Smooth muscle cell (in vitro differentiated cells): Measurements from ENCODE around the gene LDLRAD4. TPM values are rescaled to one million over a fixed set of nuclear protein-coding genes. Genes with fewer than 3 reads are reported as not detected.
A peak's percentile ranks its signal among the peaks of the same experiment; 100 is the strongest.

Experiments used
- DNase-seq: peaks from one replicate; lab custom pipeline; 2025; ENCODE audit not compliant: unreplicated experiment; lab: John Stamatoyannopoulos, UW
- H2AFZ ChIP-seq: fragments of 200-600 bp; sonication (generic); 2 replicates; pipeline ENCODE4 v1.6.0; 2016; ENCODE audit warnings: antibody characterized with exemption, low read depth, mild to moderate bottlenecking
- H3F3A ChIP-seq: fragments of 200-600 bp; sonication (generic); 2 replicates; pipeline ENCODE4 v1.6.0; 2017; ENCODE audit warnings: antibody characterized with exemption, low read depth
- H3K27ac ChIP-seq: fragments of 200-600 bp; sonication (generic); 2 replicates; pipeline ENCODE4 v1.5.1; 2016; ENCODE audit warnings: low read depth, mild to moderate bottlenecking
- H3K27me3 ChIP-seq: fragments of 200-600 bp; sonication (generic); 2 replicates; pipeline ENCODE4 v1.6.1; 2016; ENCODE audit warnings: low read depth, mild to moderate bottlenecking
- H3K36me3 ChIP-seq: fragments of 200-600 bp; sonication (generic); 2 replicates; pipeline ENCODE4 v1.5.1; 2016; ENCODE audit warnings: low read depth
- H3K4me1 ChIP-seq: fragments of 200-600 bp; sonication (generic); 2 replicates; pipeline ENCODE4 v1.5.1; 2016; ENCODE audit warnings: low read depth
- H3K4me2 ChIP-seq: fragments of 200-600 bp; sonication (generic); 2 replicates; pipeline ENCODE4 v1.6.0; 2016; ENCODE audit warnings: mild to moderate bottlenecking
- H3K4me3 ChIP-seq: fragments of 200-600 bp; sonication (generic); 2 replicates; pipeline ENCODE4 v1.5.1; 2016; ENCODE audit warnings: mild to moderate bottlenecking
- H3K79me2 ChIP-seq: fragments of 200-600 bp; sonication (generic); 2 replicates; pipeline ENCODE4 v1.6.0; 2016; ENCODE audit warnings: low read depth, mild to moderate bottlenecking
- H3K9ac ChIP-seq: fragments of 200-600 bp; sonication (generic); 2 replicates; pipeline ENCODE4 v1.6.0; 2016; ENCODE audit warnings: low read depth
- H3K9me3 ChIP-seq: fragments of 200-600 bp; sonication (generic); replicated peaks from 2 replicates; pipeline ENCODE4 v1.5.1; 2016; ENCODE audit warnings: low read depth
- H4K20me1 ChIP-seq: fragments of 200-600 bp; sonication (generic); 2 replicates; pipeline ENCODE4 v1.6.0; 2016; ENCODE audit warnings: low read depth
- WGBS: methylation state at CpG from one replicate; pipeline ENCODE4 v1.1.7; 2016; ENCODE audit warnings: low lambda C conversion rate; 5-methylcytosine and 5-hydroxymethylcytosine counted together
- polyA plus RNA-seq: library from polyadenylated mRNA; unstranded; fragments of >200 nt; fragmentation: Nextera tagmentation; extraction: Ambion mirVana; gene quantifications from 2 replicates; pipeline ENCODE4 v1.2.1, GENCODE V29; 2016
- total RNA-seq: library from RNA; depleted of rRNA; stranded (reverse); fragments of >200 nt; gene quantifications from 2 replicates; pipeline ENCODE4 v1.2.3, GENCODE V29; 2014
- TF ChIP-seq, protein P1 (sequence below): fragments of 200-600 bp; sonication (generic); IDR thresholded peaks from 2 replicates; pipeline ENCODE4 v1.5.1; 2017; ENCODE audit warnings: borderline replicate concordance, mild to moderate bottlenecking, antibody characterized with exemption; ENCODE audit not compliant: insufficient read depth, poor library complexity, severe bottlenecking

LDLRAD4 gene
- total and polyA plus RNA-seq, 2 experiments from 2014 or later = 36.2 to 48.3 TPM

DNA sequence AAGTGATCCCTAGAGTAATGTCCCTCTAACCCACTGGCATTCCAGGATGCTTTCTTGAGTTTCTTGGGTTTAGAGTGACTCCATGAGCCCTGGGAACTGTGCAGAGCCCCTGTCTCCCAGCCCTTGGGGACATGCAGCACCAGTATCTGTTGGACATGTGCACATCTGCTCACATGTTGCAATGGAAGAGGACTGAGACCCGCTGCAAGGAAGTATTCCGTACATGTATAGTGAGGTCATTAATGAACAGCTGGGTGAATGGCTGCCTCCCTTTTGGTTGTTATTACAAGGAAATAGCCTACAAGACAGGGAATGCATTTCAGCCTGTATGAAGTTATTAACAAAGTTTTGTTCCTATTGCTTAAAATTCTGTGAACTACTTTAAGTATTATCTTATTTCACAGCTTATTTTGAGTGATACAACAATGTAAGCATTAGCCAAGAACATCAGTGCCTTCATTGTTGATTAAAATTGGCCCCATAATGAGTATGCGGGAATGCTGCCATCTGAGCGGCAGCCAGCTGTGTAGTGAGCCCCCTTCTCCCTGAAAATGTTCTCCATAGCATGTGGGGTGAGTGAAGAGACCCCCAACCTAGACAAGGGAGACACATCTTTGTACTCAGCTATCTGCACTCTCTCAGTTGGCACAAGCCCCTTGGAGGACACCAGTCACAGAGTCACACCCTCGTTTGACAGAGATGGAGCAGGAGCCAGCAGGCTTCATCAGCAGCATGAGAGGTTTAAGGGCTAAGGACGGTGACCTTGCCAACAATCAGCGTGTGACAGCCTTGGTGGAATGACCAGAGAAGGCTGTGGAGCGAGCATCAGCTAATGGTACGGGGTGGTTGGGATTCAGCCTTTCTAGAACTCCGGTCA lies 420.4 kb downstream of the LDLRAD4 start:
- H3K27me3 ChIP-seq = no peaks in the 10 kb centered on the region
- no peaks in the 10 kb centered on the region for H3F3A ChIP-seq
- H4K20me1 ChIP-seq = peaks cover 53% of the 10 kb centered on the region
- no peak overlapping the region for H3K4me3 ChIP-seq
- 93% methylated on average over 10 of the region's 10 CpGs for WGBS
- H3K4me1 ChIP-seq = no peaks in the 10 kb centered on the region
- no peaks in the 10 kb centered on the region for H3K36me3 ChIP-seq
- H2AFZ ChIP-seq = no peak overlapping the region
- DNase-seq = no peak
- TF ChIP-seq, protein P1, sequence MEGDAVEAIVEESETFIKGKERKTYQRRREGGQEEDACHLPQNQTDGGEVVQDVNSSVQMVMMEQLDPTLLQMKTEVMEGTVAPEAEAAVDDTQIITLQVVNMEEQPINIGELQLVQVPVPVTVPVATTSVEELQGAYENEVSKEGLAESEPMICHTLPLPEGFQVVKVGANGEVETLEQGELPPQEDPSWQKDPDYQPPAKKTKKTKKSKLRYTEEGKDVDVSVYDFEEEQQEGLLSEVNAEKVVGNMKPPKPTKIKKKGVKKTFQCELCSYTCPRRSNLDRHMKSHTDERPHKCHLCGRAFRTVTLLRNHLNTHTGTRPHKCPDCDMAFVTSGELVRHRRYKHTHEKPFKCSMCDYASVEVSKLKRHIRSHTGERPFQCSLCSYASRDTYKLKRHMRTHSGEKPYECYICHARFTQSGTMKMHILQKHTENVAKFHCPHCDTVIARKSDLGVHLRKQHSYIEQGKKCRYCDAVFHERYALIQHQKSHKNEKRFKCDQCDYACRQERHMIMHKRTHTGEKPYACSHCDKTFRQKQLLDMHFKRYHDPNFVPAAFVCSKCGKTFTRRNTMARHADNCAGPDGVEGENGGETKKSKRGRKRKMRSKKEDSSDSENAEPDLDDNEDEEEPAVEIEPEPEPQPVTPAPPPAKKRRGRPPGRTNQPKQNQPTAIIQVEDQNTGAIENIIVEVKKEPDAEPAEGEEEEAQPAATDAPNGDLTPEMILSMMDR = no peak
- H3K27ac ChIP-seq = no peak overlapping the region
- no peak overlapping the region for H3K4me2 ChIP-seq
- no peaks in the 10 kb centered on the region for H3K9me3 ChIP-seq
- H3K9ac ChIP-seq = no peak overlapping the region
- H3K79me2 ChIP-seq = no peaks in the 10 kb centered on the region

DNA sequence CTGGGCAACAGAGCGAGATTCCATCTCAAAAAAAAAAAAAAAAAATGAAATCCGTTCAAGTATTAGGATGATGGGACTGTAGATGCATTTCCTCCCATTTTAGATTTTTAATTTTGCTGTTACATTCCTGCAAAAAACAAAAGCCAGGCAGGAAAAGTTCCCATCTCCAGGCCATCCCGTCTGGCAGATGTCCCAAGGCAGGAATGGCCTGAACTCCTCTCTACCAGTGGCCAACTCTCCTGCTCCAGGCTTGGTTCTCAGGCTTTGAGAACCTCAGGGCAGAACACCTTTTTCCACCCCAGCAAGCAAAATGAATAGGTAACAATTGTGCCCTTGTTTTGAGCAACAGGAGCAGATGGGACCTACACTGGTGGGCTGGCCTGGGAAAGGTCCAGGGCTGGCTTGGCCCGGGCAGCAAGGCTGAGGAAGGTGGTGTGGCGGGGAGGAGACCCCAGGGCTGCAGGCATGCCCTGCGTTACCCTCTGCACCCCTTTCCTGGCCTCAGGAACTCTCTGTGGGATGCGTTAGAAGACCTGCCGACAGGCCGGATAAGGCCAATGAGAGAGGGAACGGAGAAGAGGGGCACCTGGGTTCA lies 421.8 kb downstream of the LDLRAD4 start:
- no peaks in the 10 kb centered on the region for H3K4me1 ChIP-seq
- no peak overlapping the region for H3K9ac ChIP-seq
- no peak overlapping the region for H3K4me3 ChIP-seq
- H3K36me3 ChIP-seq = no peaks in the 10 kb centered on the region
- no peaks in the 10 kb centered on the region for H3K9me3 ChIP-seq
- no peak overlapping the region for H3K27ac ChIP-seq
- TF ChIP-seq, protein P1 = no peak
- no peaks in the 10 kb centered on the region for H3K27me3 ChIP-seq
- no peak overlapping the region for H2AFZ ChIP-seq
- DNase-seq = no peak
- no peaks in the 10 kb centered on the region for H3F3A ChIP-seq
- H4K20me1 ChIP-seq = peaks cover 44% of the 10 kb centered on the region
- 91% methylated on average over 10 of the region's 10 CpGs for WGBS
- no peak overlapping the region for H3K4me2 ChIP-seq
- H3K79me2 ChIP-seq = no peaks in the 10 kb centered on the region

DNA sequence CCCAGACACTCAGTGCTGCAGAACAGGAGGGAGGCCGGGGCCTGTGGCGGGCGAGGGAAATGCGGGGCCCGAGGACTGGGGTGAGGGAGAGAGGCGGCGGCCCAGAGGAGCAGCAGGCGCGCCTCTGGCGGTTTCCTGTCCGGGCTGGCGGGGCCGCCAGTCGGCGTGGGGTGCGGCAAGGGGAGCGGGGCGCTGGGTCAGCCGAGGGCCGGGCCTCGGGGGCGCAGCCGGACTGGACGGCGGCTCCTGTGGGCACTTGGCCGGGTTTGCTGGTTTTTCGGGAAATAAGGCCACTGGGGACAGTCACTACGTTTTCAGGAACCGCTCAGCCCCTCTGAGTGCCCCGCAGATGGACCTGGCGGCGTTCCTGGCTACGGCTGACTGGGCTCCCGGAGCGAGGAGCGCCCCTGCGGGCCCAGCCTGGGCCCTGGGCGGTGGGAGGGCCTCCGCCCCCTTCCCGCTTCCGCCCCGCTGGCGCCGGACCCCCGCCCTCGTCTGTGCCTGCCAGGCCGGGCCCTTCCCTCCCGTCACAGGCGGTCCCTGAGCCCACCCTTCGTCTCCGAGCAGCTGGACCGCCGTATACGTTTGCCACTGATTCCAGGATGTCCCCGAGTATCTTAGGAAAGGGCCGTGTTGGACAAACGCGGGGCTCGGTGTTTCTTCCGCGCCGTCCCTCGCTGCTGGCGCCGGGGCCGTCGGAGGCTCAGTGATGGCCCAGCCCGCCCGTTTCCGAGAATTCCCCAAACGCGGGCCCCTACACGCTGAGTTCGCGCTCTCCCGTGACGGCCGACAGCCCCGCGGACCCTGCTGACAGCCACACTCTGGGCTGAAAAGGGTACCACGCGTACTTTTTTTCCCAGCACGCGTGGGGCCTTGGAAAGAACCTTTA lies 423.2 kb downstream of the LDLRAD4 start:
- Histone ChIP-seq H4K20me1 (peaks cover 52% of the 10 kb centered on the region), H3K9me3 (no peaks in the 10 kb centered on the region), H3K4me2 (peak overlapping the region; percentile 73), H3K27me3 (no peaks in the 10 kb centered on the region), H3K9ac (no peak overlapping the region), H3K79me2 (no peaks in the 10 kb centered on the region), H3K4me1 (no peaks in the 10 kb centered on the region), H3K27ac (no peak overlapping the region), H3K4me3 (peak overlapping the region; percentile 38), H3K36me3 (no peaks in the 10 kb centered on the region), H2AFZ (no peak overlapping the region), H3F3A (no peaks in the 10 kb centered on the region)
- DNase-seq = no peak
- TF ChIP-seq, protein P1 = no peak
- WGBS = 45% methylated on average over 49 of the region's 84 CpGs
